ENCODE measurements around the gene C11orf52.

GRCh38 chr11:111935317-111936039 is 16.8 kb downstream of the C11orf52 start:
- TF ChIP-seq POLR2AphosphoS5 (IDR thresholded peaks at IDR 0.05; ENCODE audit: low read depth) (no peak), CTCF (IDR thresholded peaks at IDR 0.05; ENCODE audit: insufficient read depth, low read length) (no peak)

Data from HL-60 (cell line).